Activated naive CD4-positive, alpha-beta T cell treated with anti-CD3 and anti-CD28 coated beads, Interleukin-2, amount 50 U/mL, for 72 hours (primary cell): ENCODE measurements around the gene INSR. TPM values are rescaled to one million over a fixed set of nuclear protein-coding genes. Genes with fewer than 3 reads are reported as not detected.

ENCODE experiments used
- ATAC-seq, 2 donors: fragments of 150-1000 bp; cut with Tn5 transposase; 2 replicates each; pipeline ENCODE4 v1.10.0; 2021; ENCODE audit warnings: mild to moderate bottlenecking in 2 of 2, moderate library complexity in 2 of 2
- DNase-seq, 2 donors: peaks; one replicate each; pipeline ENCODE4 v3.0.0; 2021 to 2022; ENCODE audit warnings: low spot score in 2 of 2
- H3K27ac Mint-ChIP-seq, 2 donors: one replicate each; pipeline ENCODE4 v1.8.0; 2022; ENCODE audit warnings: mild to moderate bottlenecking in 2 of 2, mixed read lengths in 2 of 2
- H3K36me3 Mint-ChIP-seq, 2 donors: one replicate each; pipeline ENCODE4 v1.8.0; 2022; ENCODE audit warnings: mixed read lengths in 2 of 2
- H3K9me3 Mint-ChIP-seq, 2 donors: one replicate each; pipeline ENCODE4 v1.8.0; 2022; ENCODE audit warnings: mixed read lengths in 2 of 2
- total RNA-seq, 2 donors: library from RNA; stranded (reverse); gene quantifications; one replicate each; pipeline ENCODE4 v1.2.3, GENCODE V29; 2022

The INSR gene
- total RNA-seq, 2 donors from 2014 or later = 3.6 TPM

- peak overlapping the region; percentile 82 to 92 for H3K27ac Mint-ChIP-seq
- no peaks in the 10 kb centered on the region for H3K36me3 Mint-ChIP-seq
- DNase-seq (peak; percentile 86 to 87), ATAC-seq (peak; percentile 79 to 83)
- no peaks in the 10 kb centered on the region for H3K9me3 Mint-ChIP-seq
Observed at GRCh38 chr19:7197119-7197759, 97.0 kb downstream of the INSR start.

GRCh38 chr19:7196763-7197118, 97.5 kb downstream of the INSR start:
- ATAC-seq (no peak), DNase-seq (no peak)
- no peaks in the 10 kb centered on the region for H3K9me3 Mint-ChIP-seq
- peak overlapping the region in 1 of 2 donors; percentile 82 for H3K27ac Mint-ChIP-seq
- H3K36me3 Mint-ChIP-seq = no peaks in the 10 kb centered on the region

DNA sequence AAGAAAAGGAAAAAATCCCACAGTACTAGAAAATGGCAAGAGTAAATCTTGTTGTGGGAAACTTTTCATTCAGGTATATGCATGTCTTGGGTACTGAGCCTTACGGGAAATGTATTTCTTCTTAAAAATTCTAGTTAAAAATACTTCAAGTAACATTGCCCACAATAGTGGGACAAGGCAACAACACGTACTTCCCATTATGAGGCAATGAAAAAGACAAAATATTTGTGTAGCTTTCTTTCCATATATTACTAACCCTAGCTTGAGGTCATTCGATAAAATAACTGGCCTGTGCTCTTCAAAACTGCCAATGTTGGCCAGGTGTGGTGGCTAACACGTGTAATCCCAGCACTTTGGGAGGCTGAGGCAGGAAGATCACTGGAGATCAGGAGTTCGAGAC, 99.2 kb downstream of the INSR start:
- Mint-ChIP-seq H3K27ac (no peak overlapping the region), H3K9me3 (no peaks in the 10 kb centered on the region), H3K36me3 (no peaks in the 10 kb centered on the region)
- DNase-seq (no peak), ATAC-seq (no peak)

- ATAC-seq = no peak
- no peak overlapping the region for H3K27ac Mint-ChIP-seq
Observed at GRCh38 chr19:7194566-7194965, 99.6 kb downstream of the INSR start.

GRCh38 chr19:7191946-7192691, 102.1 kb downstream of the INSR start:
- DNase-seq (peak; percentile 38 to 68), ATAC-seq (peak; percentile 66 to 74)
- peak overlapping the region in 1 of 2 donors; percentile 25 for H3K27ac Mint-ChIP-seq
- no peaks in the 10 kb centered on the region for H3K9me3 Mint-ChIP-seq
- no peaks in the 10 kb centered on the region for H3K36me3 Mint-ChIP-seq

More at GRCh38 chr19:7194566-7194965, 99.6 kb downstream of the INSR start:
- Mint-ChIP-seq H3K36me3 (no peaks in the 10 kb centered on the region), H3K9me3 (no peaks in the 10 kb centered on the region)
- no peak for DNase-seq

DNA sequence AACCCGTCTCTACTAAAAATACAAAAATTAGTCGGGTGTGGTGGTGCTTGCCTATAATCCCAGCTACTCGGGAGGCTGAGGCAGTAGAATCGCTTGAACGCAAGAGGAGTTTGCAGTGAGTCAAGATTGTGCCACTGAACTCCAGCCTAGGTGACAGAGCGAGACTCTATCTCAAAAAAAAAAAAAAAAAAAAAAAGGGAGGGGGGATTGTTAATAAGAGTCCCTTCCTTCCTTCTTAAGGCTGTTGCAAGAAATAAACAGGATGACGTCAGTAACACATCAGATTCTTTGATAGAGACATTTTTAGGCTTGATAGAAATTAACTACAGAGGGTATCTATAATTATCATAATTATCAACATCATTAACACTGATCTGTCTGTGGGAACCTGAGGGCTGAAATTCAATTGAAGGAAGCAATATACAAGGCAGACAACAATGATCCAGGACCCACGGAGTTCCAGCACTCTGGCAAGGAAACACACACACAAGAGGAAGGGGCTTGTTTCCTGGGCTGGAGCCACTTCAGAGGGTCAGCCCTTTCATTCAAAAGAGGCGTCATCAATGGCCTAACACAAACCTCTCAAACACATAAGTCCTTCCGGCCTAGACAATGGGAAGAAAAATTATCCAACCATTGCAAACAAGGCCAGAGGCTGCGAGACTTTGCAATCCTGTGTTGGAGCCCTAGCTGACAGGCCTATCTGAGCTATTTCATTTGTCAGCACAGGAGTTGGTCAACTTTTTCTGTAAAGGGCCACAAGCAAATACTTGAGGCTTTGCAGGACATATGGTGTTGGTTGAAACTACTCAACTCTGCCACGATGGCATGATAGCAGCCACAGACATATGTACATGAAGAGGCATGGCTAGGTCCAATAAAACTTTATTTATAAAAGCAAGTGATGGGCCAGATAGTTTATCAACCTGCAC, 105.2 kb downstream of the INSR start:
- Mint-ChIP-seq H3K36me3 (no peaks in the 10 kb centered on the region), H3K9me3 (no peaks in the 10 kb centered on the region), H3K27ac (no peak overlapping the region)
- ATAC-seq (no peak), DNase-seq (no peak)

DNA sequence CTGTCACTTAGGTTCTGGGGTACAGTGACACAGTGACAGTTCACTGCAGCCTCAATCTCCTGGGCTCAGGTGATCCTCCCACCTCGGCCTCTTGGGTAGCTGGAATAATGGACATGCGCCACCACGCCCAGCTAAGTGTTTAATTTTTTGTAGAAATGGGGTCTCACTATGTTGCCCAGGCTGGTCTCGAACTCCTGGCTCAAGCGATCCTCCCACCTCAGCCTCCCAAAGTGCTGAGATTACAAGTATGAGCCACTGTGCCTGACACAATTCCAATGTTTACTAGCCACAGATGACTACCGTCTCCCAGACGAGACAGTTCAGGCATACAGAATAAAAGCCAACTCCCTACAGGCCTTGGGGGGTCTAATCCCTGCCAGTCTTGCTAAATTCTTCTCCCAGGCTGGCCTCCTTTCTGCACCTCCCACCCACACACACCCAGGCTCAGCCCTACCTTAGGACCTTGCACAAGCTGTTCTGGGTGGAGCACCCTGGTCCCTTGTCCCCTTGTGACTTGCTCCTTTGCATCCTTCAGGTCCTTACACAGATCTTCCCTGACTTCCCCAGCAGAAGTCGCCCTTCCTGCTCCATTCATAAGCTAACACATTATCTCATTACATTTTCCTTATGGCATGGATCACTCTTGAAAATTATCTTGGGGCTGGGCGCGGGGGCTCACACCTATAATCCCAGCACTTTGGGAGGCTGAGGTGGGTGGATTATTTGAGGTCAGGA, 106.4 kb downstream of the INSR start:
- no peaks in the 10 kb centered on the region for H3K36me3 Mint-ChIP-seq
- H3K27ac Mint-ChIP-seq = no peak overlapping the region
- H3K9me3 Mint-ChIP-seq = no peaks in the 10 kb centered on the region
- no peak for ATAC-seq
- DNase-seq = no peak

GRCh38 chr19:7182489-7182888, 111.7 kb downstream of the INSR start:
- Mint-ChIP-seq H3K9me3 (no peaks in the 10 kb centered on the region), H3K27ac (peak overlapping the region in 1 of 2 donors; percentile 36), H3K36me3 (peaks cover 0 to 10% of the 10 kb centered on the region in 2 donors)
- ATAC-seq = no peak
- DNase-seq = no peak

DNA sequence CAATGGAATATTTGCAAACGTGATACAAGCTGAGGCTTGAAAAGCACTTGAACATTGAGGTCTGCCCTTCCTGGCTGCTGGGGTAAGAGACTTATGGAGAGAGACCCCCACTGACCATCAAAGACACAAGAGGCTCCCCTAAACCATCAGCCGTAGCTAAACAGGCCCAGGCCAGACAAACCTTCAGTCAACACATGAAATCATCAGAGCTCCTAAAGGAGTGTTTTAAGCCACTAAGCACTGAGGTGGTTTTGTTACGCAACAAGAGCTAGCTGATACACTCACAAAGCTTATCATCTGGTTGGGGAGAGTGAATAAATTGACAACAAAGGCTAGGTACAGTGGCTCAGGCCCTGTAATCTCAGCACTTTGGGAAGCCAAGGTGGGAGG, 114.3 kb downstream of the INSR start:
- no peak for DNase-seq
- Mint-ChIP-seq H3K9me3 (no peaks in the 10 kb centered on the region), H3K36me3 (peaks cover 0 to 10% of the 10 kb centered on the region in 2 donors), H3K27ac (no peak overlapping the region)
- ATAC-seq = no peak

- Mint-ChIP-seq H3K27ac (no peak overlapping the region), H3K9me3 (no peaks in the 10 kb centered on the region), H3K36me3 (peaks cover 0 to 10% of the 10 kb centered on the region in 2 donors)
- DNase-seq (no peak), ATAC-seq (no peak)
Observed at GRCh38 chr19:7177926-7178325, 116.3 kb downstream of the INSR start.

GRCh38 chr19:7176792-7177191, 117.4 kb downstream of the INSR start:
- no peak for ATAC-seq
- Mint-ChIP-seq H3K36me3 (peaks cover 0 to 10% of the 10 kb centered on the region in 2 donors), H3K27ac (no peak overlapping the region), H3K9me3 (no peaks in the 10 kb centered on the region)
- no peak for DNase-seq

- Mint-ChIP-seq H3K9me3 (peaks cover 5 to 11% of the 10 kb centered on the region in 2 donors), H3K27ac (no peak overlapping the region), H3K36me3 (peaks cover 10 to 14% of the 10 kb centered on the region in 2 donors)
- DNase-seq (no peak), ATAC-seq (no peak)
Observed at GRCh38 chr19:7172794-7173193, 121.4 kb downstream of the INSR start.

- peaks cover 10 to 14% of the 10 kb centered on the region in 2 donors for H3K36me3 Mint-ChIP-seq
Observed at GRCh38 chr19:7170983-7171382, 123.2 kb downstream of the INSR start.

GRCh38 chr19:7168941-7169340, 125.3 kb downstream of the INSR start:
- no peak for DNase-seq
- no peak overlapping the region for H3K27ac Mint-ChIP-seq
- peaks cover 10 to 14% of the 10 kb centered on the region in 2 donors for H3K36me3 Mint-ChIP-seq
- peaks cover 5 to 11% of the 10 kb centered on the region in 2 donors for H3K9me3 Mint-ChIP-seq
- ATAC-seq = no peak

More at GRCh38 chr19:7170983-7171382, 123.2 kb downstream of the INSR start:
- Mint-ChIP-seq H3K27ac (no peak overlapping the region), H3K9me3 (peaks cover 5 to 11% of the 10 kb centered on the region in 2 donors)
- no peak for DNase-seq
- ATAC-seq = no peak

DNA sequence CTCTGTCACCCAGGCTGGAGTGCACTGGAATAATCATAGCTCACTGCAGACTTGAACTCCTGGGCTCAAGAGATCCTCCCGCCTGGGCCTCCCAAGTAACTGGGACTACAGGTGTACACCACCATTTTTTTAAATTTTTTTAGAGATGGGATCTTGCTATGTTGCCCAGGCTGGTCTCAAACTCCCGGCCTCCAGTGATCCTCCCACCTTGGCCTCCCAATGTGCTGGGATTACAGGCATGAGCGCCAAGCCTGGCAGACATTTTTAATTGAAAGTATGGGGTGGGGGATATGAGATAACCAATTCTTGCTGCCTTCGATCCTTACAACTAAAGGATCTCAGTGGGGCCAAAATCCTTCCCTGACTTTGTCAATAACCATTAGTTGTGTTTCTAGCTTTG, 132.9 kb downstream of the INSR start:
- H3K9me3 Mint-ChIP-seq = no peaks in the 10 kb centered on the region
- H3K27ac Mint-ChIP-seq = no peak overlapping the region
- H3K36me3 Mint-ChIP-seq = no peaks in the 10 kb centered on the region
- DNase-seq (no peak), ATAC-seq (no peak)
